SK-N-MC (cell line): ENCODE measurements around the gene RCAN1.

Experiments used
- EZH2 ChIP-seq: fragments of 200-600 bp; sonication (generic); IDR thresholded peaks from one replicate; pipeline ENCODE4 v1.6.1; 2017; ENCODE audit warnings: antibody characterized with exemption
- FOXP2 ChIP-seq: optimal IDR thresholded peaks from 2 replicates; pipeline ENCODE3; 2011; ENCODE audit warnings: mild to moderate bottlenecking, moderate library complexity; ENCODE audit not compliant: insufficient read depth; ENCODE audit errors: extremely low read length, control extremely low read depth
- POLR2AphosphoS5 ChIP-seq: IDR thresholded peaks from 2 replicates; pipeline ENCODE4 v1.6.1; 2012; ENCODE audit warnings: mild to moderate bottlenecking, low read depth, low read length, borderline replicate concordance

DNA sequence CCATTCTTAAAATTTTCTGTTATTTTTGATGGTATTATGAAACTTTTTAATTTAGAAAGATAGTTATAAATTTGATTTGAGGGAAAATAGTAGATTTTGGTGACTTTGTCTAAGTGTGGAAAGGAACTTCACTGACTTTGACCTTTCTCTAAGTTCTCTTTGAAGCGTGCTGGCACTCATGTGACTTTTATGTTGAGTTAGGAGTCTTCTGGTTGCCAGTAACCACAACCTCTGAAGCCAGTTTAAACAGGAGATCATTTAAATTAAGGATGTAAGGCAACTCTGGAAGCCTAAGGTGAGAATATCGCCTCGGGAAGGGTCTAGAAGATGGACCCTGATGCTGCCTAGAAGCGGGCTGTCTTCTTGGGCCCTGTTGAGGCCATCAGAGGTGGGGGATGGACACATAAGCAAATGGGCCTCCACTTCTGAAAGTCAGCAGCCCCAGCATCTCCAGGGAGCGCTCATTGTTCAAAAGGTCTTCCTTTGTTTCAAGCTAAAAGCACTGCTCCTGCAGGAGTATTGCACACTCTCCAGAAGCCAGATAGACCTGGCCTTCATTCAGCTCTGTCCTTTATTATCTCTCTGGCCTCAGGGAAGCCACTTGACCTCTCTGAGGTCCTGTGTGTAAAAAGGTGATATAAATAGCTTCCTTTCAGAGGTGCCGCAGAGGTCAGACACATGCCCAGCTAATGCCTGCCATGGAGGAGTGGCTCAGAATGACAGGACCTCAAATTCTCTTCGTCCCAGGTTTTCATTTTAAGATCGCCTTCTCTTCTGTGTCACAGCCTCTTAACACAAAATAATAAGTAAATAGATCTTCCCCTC is 5.1 kb upstream of the RCAN1 start:
- TF ChIP-seq POLR2AphosphoS5, result no peak
- TF ChIP-seq EZH2, result no peak
- TF ChIP-seq FOXP2, result no peak
